ENCODE data around the gene ABCA4.

ABCA4 gene

GRCh38 chr1:94079989-94080388 lies 41.0 kb downstream of the ABCA4 start:
- no peak for DNase-seq

GRCh38 chr1:94079080-94079940 lies 41.6 kb downstream of the ABCA4 start:
- DNase-seq: no peak

GRCh38 chr1:94072840-94073522 lies 48.0 kb downstream of the ABCA4 start:
- no peak for DNase-seq

- no peak for DNase-seq
Measured at GRCh38 chr1:94071976-94072375, 49.0 kb downstream of the ABCA4 start.

GRCh38 chr1:94071391-94071790 lies 49.6 kb downstream of the ABCA4 start:
- DNase-seq: no peak

GRCh38 chr1:94070865-94071264 lies 50.1 kb downstream of the ABCA4 start:
- no peak for DNase-seq

GRCh38 chr1:94069919-94070285 lies 51.0 kb downstream of the ABCA4 start:
- no peak for DNase-seq

GRCh38 chr1:94068999-94069918 lies 51.7 kb downstream of the ABCA4 start:
- DNase-seq: peak; percentile 83

- DNase-seq: peak; percentile 32
Measured at GRCh38 chr1:94068096-94068998, 52.6 kb downstream of the ABCA4 start.

- DNase-seq: no peak
Measured at GRCh38 chr1:94067196-94067595, 53.8 kb downstream of the ABCA4 start.

- DNase-seq: peak; percentile 37
Measured at GRCh38 chr1:94063379-94063778, 57.6 kb downstream of the ABCA4 start.

- peak; percentile 27 for DNase-seq
Measured at GRCh38 chr1:94061513-94062443, 59.2 kb downstream of the ABCA4 start.

GRCh38 chr1:94060720-94061119 lies 60.2 kb downstream of the ABCA4 start:
- DNase-seq: no peak

- DNase-seq: no peak
Measured at GRCh38 chr1:94058766-94059165, 62.2 kb downstream of the ABCA4 start.

- no peak for DNase-seq
Measured at GRCh38 chr1:94056996-94057395, 64.0 kb downstream of the ABCA4 start.

GRCh38 chr1:94056171-94056570 lies 64.8 kb downstream of the ABCA4 start:
- DNase-seq: no peak

- DNase-seq: no peak
Measured at GRCh38 chr1:94055459-94056122, 65.4 kb downstream of the ABCA4 start.

GRCh38 chr1:94050675-94051074 lies 70.3 kb downstream of the ABCA4 start:
- DNase-seq: no peak

GRCh38 chr1:94050254-94050653 lies 70.7 kb downstream of the ABCA4 start:
- DNase-seq: no peak

- DNase-seq: no peak
Measured at GRCh38 chr1:94049791-94050190, 71.2 kb downstream of the ABCA4 start.

All from SHP77 treated with DMSO at 0.1 percent for 48 hours (cell line).